HTERT RPE-1 (cell line): ENCODE results near the gene ZNF304.
"Not testable (repeated sequence)": the region's sequence is repeated elsewhere in the genome, so short reads cannot be mapped to it uniquely, and the experiment has no call there.

Experiments used
- in situ Hi-C: fragments of 300-500 bp; cut with MboI; formaldehyde crosslinking; loops from 4 replicates; pipeline ENCODE4 v1.14.3; 2020; ENCODE audit warnings: low sequenced_read_pairs

ZNF304 gene

GRCh38 chr19:57359300-57359699 is 8.2 kb downstream of the ZNF304 start:
- in situ Hi-C loops: no loop called here

DNA sequence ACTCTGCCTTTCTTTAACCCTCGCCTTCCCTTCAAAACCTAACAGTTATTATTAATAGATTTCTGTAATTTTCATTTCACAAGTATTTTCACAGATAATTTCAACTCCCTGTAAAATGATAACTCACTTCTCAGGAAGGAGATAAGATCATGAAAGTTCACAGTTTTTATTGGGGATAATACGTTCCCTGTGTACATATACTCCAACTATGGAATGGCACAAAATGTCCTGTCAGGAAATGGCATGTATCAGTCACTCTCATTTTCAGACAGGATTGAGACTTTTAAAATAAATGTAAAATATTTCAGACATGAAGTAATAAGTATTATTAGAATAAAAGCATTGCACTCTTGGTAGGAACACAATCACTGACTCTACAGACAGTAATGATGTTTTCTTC is 11.3 kb downstream of the ZNF304 start:
- in situ Hi-C loops: no loop called here

DNA sequence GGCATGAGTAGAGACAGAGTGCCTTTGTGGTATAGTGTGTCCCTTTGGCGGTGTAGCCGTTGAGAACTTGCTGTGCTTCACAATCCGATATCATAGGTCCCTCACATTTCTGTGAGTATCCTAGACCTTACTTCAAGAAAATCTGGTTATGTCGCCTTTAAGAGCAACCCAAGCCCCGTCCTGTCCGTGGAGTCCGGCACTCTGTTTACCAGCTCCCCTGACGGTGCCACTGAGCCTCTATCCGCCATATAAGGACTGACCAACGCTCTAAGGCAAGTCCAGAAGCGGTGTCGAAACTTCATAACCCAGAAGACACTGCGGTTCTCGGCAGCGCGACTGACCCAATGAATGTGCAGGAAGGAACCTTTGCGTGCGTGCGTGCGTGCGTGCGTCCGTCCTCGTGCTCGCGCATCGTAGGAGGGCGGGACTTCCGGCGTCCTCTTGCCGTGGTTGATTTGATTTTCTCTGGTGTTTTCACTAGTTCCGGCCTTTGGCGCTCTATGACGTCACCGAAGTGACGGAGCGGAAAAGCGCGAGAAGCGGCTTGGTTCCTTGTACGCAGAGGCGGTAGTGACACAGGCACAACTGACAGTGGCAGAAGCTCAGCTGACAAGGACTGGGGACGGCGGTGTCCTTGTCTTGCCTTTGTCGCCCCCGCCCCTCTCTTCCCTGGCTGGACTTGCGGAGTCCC is 12.1 kb downstream of the ZNF304 start, which contains the start of the genes TRAPPC2B and ZNF547:
Gene TRAPPC2B (plus strand): TSS at position 555 of the 691 bp plus-strand sequence. CDS start 1,283 bp downstream, outside the sequence.
Gene ZNF547 (plus strand): TSS at position 555 of the 691 bp plus-strand sequence. CDS start 5,005 bp downstream, outside the sequence.
- in situ Hi-C loops: no loop called here

DNA sequence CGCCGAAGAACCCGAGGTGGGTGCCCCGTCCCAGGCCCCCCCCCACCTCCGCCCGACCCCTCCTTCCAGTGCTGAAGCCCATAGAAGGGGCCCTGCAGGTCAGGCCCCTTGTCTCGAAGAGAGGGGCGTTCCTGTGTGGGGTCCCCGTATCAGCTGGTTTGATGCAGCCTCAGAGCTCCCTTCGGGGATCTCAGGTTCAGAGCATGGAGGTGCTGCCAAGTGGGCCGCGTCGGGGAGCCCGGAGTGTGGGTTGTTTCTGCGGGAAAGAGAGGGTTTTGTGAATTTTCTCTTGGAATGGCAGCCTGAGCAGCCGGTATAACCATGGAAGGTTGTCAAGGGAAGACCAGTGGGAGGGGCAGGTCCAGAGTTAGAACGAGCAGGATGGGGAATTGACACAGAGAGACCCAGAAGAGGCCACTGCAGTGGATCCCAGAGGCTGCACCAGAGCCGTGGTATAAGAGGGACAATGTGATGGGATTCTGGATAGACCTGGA is 12.7 kb downstream of the ZNF304 start:
- in situ Hi-C loops: no loop called here

- in situ Hi-C loops: no loop called here
These were observed 15.7 kb downstream of the ZNF304 start for GRCh38 chr19:57366776-57367175.

DNA sequence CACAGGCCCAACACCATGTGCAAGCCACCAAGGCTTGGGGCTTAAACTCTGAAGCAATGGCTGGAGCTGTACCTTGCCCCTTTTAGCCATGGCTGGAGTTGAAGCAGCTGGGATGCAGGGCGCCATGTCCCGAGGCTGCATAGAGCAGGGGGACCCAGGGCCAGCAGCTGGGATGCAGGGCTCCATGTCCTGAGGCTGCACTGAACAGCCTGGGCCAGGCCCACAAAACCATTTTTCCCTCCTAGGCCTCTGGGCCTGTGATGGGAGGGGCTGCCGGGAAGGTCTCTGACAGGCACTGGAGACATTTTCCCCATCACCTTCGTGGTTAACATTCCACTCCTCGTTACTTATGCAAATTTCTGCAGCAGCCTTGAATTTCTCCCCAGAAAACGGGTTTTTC is 23.1 kb downstream of the ZNF304 start:
- in situ Hi-C loops: no loop called here

DNA sequence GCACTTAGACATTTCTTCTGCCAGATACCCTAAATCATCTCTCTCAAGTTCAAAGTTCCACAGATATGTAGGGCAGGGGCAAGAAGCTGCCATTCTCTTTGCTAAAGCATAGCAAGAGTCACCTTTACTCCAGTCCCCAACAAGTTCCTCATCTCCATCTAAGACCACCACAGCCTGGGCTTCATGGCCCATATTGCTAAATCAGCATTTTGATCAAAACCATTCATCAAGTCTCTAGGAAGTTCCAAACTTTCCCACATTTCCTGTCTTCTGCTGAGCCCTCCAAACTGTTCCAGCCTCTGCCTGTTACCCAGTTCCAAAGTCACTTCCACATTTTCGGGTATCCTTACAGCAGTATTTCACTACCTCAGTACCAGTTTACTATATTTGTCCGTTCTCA is 23.6 kb downstream of the ZNF304 start:
- in situ Hi-C loops: not testable (repeated sequence)

- in situ Hi-C loops: no loop called here
These were observed 25.1 kb downstream of the ZNF304 start for GRCh38 chr19:57376151-57376550.

DNA sequence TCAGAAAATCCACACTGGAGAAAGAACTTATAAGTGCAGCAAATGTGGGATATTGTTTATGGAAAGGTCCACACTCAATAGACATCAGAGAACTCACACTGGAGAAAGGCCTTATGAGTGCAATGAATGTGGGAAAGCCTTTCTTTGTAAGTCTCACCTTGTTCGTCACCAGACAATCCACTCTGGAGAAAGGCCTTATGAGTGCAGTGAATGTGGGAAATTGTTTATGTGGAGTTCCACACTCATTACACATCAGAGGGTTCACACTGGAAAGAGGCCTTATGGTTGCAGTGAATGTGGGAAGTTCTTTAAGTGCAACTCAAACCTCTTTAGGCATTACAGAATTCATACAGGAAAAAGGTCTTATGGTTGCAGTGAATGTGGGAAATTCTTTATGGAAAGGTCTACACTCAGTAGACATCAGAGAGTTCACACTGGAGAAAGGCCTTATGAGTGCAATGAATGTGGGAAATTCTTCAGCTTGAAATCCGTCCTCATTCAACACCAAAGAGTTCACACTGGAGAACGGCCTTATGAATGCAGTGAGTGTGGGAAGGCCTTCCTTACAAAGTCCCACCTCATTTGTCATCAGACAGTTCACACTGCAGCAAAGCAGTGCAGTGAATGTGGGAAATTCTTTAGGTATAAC is 26.6 kb downstream of the ZNF304 start:
- in situ Hi-C loops: no loop called here

DNA sequence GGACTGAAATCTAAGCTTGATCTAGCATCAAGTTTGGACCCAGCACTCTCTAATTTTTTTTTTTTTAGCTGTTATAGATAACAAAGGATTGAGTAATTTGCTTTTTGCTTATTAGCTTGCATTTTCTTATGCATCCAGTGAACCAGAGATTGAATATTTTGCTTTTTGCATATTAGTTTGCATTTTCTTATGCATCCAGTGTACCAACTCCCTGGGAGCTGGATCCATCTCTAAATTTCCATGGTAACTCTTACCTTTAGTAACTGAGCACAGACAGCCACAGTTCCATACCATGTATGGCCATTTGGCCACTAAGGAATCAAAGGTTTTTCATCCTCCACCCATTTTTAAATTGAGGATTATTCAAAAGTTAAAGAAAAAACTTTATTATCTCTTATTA is 29.9 kb downstream of the ZNF304 start:
- in situ Hi-C loops: no loop called here

DNA sequence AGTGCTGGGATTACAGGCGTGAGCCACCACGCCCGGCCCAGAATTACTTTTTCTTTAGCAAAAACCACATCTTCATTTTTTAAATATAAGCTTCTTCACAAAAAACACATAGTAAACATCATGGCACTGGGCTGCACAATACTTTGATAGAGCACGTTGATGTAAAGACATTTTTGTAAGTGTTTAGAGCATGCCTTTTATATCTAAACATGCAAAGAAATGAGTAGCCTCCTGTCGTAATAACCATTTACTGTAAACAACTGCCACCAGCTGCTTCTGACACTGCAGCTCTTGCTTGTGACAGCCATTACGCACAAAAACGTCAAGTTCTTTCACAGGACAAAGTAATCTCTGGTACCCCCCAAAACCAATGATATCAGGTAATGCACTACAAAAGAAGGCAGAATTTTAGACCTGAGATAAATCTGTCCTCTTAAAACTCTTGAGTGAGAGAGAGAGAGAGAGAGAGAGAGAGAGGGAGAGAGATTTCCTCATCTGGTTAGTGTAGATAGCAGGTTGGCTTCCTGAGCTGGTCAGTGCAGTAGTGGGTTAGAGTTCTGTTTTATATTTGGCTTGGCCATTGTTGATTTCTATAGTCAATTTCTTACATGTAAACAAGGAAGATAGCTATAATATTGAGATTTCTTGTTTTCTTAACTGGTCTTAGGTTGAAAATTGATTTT is 31.9 kb downstream of the ZNF304 start:
- in situ Hi-C loops: no loop called here

DNA sequence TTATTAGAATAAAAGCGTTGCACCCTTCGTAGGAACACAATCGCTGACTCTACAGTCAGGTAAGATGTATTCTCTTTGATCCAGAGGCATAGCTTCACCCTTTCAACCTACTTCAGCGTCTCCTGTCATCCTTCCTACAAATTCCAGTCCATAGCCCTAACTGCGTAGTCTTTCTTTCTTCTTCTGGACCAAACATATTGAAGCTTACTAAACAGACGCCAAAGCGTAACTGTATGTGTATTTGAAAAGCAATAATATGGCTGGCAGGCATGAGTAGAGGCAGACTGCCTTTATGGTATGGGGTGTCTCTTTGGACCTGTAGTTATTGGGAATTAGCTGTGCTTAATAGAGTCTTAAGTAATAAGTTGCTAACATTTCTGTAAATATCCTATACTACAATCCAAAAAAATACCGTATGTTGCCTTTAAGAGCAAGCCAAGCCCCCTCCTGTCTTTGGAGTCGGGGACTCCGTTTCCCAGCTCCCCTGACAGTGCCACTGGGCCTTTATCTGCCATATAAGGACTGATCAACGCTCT is 38.2 kb downstream of the ZNF304 start:
- in situ Hi-C loops: no loop called here

GRCh38 chr19:57389730-57390598 is 38.9 kb downstream of the ZNF304 start, which contains the start of gene ZNF548:
TSS of gene ZNF548 (plus strand) at chr19:57389854. CDS start at chr19:57390100, 246 bp downstream.
- in situ Hi-C loops: no loop called here

GRCh38 chr19:57395710-57396109 is 44.6 kb downstream of the ZNF304 start:
- in situ Hi-C loops: no loop called here

- in situ Hi-C loops: no loop called here
These were observed 47.8 kb downstream of the ZNF304 start for GRCh38 chr19:57398868-57399267.

GRCh38 chr19:57403737-57404563 is 52.9 kb downstream of the ZNF304 start:
- in situ Hi-C loops: no loop called here

DNA sequence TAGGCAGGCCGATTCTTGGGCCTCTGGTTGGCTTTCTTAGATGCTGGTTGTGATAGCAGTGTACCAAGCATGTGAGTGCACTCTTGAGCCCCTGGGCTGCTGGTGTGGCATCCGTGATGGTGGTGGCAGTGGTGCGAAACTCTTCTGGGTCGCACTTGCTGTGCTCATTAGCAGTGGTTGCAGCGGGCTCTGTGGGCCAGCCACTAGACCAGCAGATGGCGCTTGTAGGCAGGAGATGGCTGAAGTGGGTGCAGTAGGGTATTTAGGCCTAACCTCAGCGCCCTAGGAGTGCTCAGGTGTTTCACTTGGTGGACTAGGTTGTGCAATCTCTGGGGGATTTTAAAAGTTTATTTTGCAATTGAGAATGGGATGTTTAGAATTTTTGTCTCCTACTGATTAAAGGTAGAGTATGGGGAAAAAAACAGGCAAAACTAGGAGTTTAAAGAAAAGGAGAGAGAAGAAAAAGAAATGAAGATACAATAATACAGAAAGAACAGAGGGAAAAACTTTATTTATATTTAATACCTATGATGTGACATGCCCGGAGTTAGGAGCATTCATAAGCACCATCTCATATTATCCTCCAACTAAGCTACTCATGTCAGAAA is 55.5 kb downstream of the ZNF304 start:
- in situ Hi-C loops: no loop called here
